ENCODE measurements around the gene JADE2. TPM values are rescaled to one million over a fixed set of nuclear protein-coding genes. Genes with fewer than 3 reads are reported as not detected.

Gene JADE2
- total and polyA plus RNA-seq, 2 of the 8 experiments (the other 6 are each of a cell fraction or from before 2014, with no cell fraction given): 19.2 to 55.8 TPM

GRCh38 chr5:134585966-134586365 lies 60.5 kb downstream of the JADE2 start:
- H4K8ac ChIP-seq (ENCODE audit: extremely low read depth, insufficient read depth, low read length): no peak overlapping the region; the same call in none of the 2 replicates
- 0 out of 2 replicates have a peak overlapping the region, but pooled peaks have one; percentile 94 for H2BK12ac ChIP-seq (ENCODE audit: low read depth, low read length)
- H3K9ac ChIP-seq (replicated peaks in 1 of 4; ENCODE audit: extremely low read depth in 1 of 4, low read depth in 3 of 4, low read length in 3 of 4): no peak overlapping the region
- H3K4me2 ChIP-seq (ENCODE audit: insufficient read depth in 1 of 2, low read depth in 2 of 2, low read length in 2 of 2): no peak overlapping the region
- H3K79me1 ChIP-seq (ENCODE audit: low read depth, low read length): no peaks in the 10 kb centered on the region; the same call in 1 of the 2 replicates
- H2AFZ ChIP-seq (ENCODE audit: low read length): no peak overlapping the region
- H2AK5ac ChIP-seq (ENCODE audit: low read depth, low read length): 0 out of 2 replicates have a peak overlapping the region, but pooled peaks have one; percentile 61
- DNase-seq (ENCODE audit: low read depth in 1 of 2, low spot score in 2 of 2) (no peak), FAIRE-seq (no peak)
- H3K4me1 ChIP-seq (replicated peaks in 1 of 4; ENCODE audit: control insufficient read depth in 3 of 4, insufficient read depth in 4 of 4, low read length in 3 of 4): peaks cover 0 to 3% (median 1%) of the 10 kb centered on the region in 4 experiments; a peak in 5 of 7 replicates
- no peak overlapping the region for H3K56ac ChIP-seq (replicated peaks; ENCODE audit: insufficient read length, low read depth, low read length)
- POLR2A ChIA-PET (ENCODE audit: partially characterized antibody): interaction anchor here (0.8 to 1.8 kb wide), 4 partner anchors 45 to 296 kb away, joined by 3 to 4 read pairs (median 3); partner anchors contain the start of gene UBE2B
- H3K23me2 ChIP-seq (ENCODE audit: low read depth, low read length): no peaks in the 10 kb centered on the region; the same call in 1 of the 2 replicates
- H3K9me3 ChIP-seq (ENCODE audit: insufficient read depth in 2 of 2, low read depth in 1 of 2, low read length in 1 of 2): no peaks in the 10 kb centered on the region
- H2BK15ac ChIP-seq (ENCODE audit: low read length): no peak overlapping the region; the same call in 1 of the 2 replicates
- no peaks in the 10 kb centered on the region for H3K27me3 ChIP-seq (replicated peaks in 1 of 4; ENCODE audit: control insufficient read depth in 3 of 4, extremely low read depth in 1 of 4, insufficient read depth in 3 of 4, low read length in 3 of 4)
- no peak overlapping the region for H3K23ac ChIP-seq (ENCODE audit: insufficient read length)
- H4K20me1 ChIP-seq (replicated peaks in 1 of 2; ENCODE audit: control insufficient read depth in 1 of 2, insufficient read depth in 2 of 2, low read length in 2 of 2): no peaks in the 10 kb centered on the region
- H2BK120ac ChIP-seq (replicated peaks; ENCODE audit: low read depth, low read length): no peak overlapping the region
- H3K18ac ChIP-seq (ENCODE audit: extremely low read depth, low read length): no peak overlapping the region; the same call in 1 of the 2 replicates
- H3K4me3 ChIP-seq (ENCODE audit: extremely low read depth in 1 of 4, insufficient read depth in 2 of 4, low read depth in 3 of 4, low read length in 4 of 4): no peak overlapping the region
- no peaks in the 10 kb centered on the region for H3K79me2 ChIP-seq (ENCODE audit: control insufficient read depth in 1 of 2, insufficient read depth in 2 of 2, low read length in 2 of 2)
- H4K5ac ChIP-seq (ENCODE audit: insufficient read length, low read depth, low read length): no peak overlapping the region
- H3K27ac ChIP-seq (ENCODE audit: low read depth, low read length): no peak overlapping the region
- H4K91ac ChIP-seq (replicated peaks; ENCODE audit: insufficient read length, low read length): no peak overlapping the region
- H3K14ac ChIP-seq (ENCODE audit: insufficient read length): no peak overlapping the region
- H2BK20ac ChIP-seq (ENCODE audit: low read length): no peak overlapping the region
- CTCF ChIA-PET (ENCODE audit: partially characterized antibody): interaction anchor here (1.0 to 5.7 kb wide), 26 partner anchors 10 to 384 kb away, joined by 3 to 53 read pairs (median 7); partner anchors contain the start of gene SAR1B
- H3K36me3 ChIP-seq (ENCODE audit: control insufficient read depth in 2 of 4, insufficient read depth in 4 of 4, low read length in 3 of 4): peaks cover 0 to 2% (median 0%) of the 10 kb centered on the region in 4 experiments; a peak in 2 of 8 replicates
- no peak overlapping the region for H3K4ac ChIP-seq (replicated peaks; ENCODE audit: insufficient read length, low read depth, low read length)
- WGBS, 2 experiments (ENCODE audit: extremely low coverage in 1 of 2, insufficient coverage in 1 of 2, insufficient read length in 1 of 2, insufficient replicate concordance in 2 of 2, low coverage in 1 of 2, low lambda C conversion rate in 2 of 2, missing lambda C conversion rate in 1 of 2): 94% methylated on average over 2 of the region's 2 CpGs; no CpG with 5 or more reads in 1 of the 2 experiments
- peak overlapping the region; percentile 66; the same call in 1 of the 2 replicates for H2BK5ac ChIP-seq (ENCODE audit: low read depth, low read length)
- TF ChIP-seq SP4 (IDR thresholded peaks at IDR 0.05; ENCODE audit: low read length) (no peak), JUND (IDR thresholded peaks at IDR 0.05; ENCODE audit: low read length) (no peak), CBX5 (IDR thresholded peaks at IDR 0.05; ENCODE audit: low read depth, low read length) (no peak), HDAC2 (IDR thresholded peaks at IDR 0.05; ENCODE audit: borderline replicate concordance in 1 of 2, low read depth in 2 of 2, low read length in 2 of 2) (no peak), KDM1A (IDR thresholded peaks at IDR 0.05; ENCODE audit: borderline replicate concordance, low read length) (no peak), SIRT6 (IDR thresholded peaks at IDR 0.05; ENCODE audit: low read length) (no peak), TCF12 (IDR thresholded peaks at IDR 0.05; ENCODE audit: low read depth, low read length) (no peak), CTBP2 (IDR thresholded peaks at IDR 0.05; ENCODE audit: borderline replicate concordance, insufficient read depth, insufficient read length, low read length) (no peak), CHD2 (IDR thresholded peaks at IDR 0.05; ENCODE audit: low read length) (no peak), SP2 (IDR thresholded peaks at IDR 0.05; ENCODE audit: low read length) (no peak), ASH2L (IDR thresholded peaks at IDR 0.05; ENCODE audit: low read length) (no peak), RFX5 (IDR thresholded peaks at IDR 0.05; ENCODE audit: borderline replicate concordance, low read depth, low read length) (no peak), KDM4A (IDR thresholded peaks at IDR 0.05; ENCODE audit: low read depth, low read length, severe bottlenecking) (no peak), PHF8 (conservative IDR thresholded peaks at IDR 0.05; ENCODE audit: low read depth, low read length) (no peak)

All from H1 (cell line).